ENCODE measurements around the gene TBCEL.

DNA sequence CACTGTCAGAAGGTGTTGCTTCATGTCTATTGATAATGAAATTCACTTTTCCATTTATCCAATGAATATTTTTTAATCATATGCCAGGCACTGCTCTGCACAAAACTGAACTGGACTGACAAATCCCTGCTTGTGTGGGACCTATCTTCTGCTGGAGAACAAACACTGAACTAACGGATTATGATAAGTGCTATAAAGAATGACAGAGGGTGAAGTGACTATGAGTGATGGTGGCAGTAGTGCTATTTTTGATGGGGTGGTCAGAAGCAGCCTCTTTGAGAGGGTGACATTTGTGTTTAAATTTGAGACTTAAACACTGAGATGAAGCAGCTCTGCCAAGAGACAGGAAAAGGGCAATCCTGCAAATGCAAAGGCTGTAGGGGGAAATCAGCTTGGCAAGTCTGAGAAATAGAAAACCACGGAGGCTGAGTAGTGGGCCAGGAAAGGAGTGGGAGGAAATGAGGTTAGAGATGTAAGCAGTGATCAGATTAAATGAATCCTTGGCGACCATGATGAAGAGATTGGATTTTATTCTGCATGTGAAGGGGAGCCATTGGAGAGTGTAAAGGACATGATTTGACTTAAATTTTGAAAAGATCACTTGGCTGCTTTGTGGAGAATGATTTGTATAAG lies 6.0 kb downstream of the TBCEL start:
- no peak for TF ChIP-seq CTCF (IDR thresholded peaks at IDR 0.05; ENCODE audit: low read depth, low read length, missing input control)
- TF ChIP-seq, protein P1, sequence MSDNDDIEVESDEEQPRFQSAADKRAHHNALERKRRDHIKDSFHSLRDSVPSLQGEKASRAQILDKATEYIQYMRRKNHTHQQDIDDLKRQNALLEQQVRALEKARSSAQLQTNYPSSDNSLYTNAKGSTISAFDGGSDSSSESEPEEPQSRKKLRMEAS (IDR thresholded peaks at IDR 0.05): no peak
- TF ChIP-seq EGR1 (IDR thresholded peaks at IDR 0.05; ENCODE audit: low read depth in 2 of 2): no peak
- TF ChIP-seq, protein P2, sequence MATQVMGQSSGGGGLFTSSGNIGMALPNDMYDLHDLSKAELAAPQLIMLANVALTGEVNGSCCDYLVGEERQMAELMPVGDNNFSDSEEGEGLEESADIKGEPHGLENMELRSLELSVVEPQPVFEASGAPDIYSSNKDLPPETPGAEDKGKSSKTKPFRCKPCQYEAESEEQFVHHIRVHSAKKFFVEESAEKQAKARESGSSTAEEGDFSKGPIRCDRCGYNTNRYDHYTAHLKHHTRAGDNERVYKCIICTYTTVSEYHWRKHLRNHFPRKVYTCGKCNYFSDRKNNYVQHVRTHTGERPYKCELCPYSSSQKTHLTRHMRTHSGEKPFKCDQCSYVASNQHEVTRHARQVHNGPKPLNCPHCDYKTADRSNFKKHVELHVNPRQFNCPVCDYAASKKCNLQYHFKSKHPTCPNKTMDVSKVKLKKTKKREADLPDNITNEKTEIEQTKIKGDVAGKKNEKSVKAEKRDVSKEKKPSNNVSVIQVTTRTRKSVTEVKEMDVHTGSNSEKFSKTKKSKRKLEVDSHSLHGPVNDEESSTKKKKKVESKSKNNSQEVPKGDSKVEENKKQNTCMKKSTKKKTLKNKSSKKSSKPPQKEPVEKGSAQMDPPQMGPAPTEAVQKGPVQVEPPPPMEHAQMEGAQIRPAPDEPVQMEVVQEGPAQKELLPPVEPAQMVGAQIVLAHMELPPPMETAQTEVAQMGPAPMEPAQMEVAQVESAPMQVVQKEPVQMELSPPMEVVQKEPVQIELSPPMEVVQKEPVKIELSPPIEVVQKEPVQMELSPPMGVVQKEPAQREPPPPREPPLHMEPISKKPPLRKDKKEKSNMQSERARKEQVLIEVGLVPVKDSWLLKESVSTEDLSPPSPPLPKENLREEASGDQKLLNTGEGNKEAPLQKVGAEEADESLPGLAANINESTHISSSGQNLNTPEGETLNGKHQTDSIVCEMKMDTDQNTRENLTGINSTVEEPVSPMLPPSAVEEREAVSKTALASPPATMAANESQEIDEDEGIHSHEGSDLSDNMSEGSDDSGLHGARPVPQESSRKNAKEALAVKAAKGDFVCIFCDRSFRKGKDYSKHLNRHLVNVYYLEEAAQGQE (IDR thresholded peaks at IDR 0.05): no peak
- no peak for TF ChIP-seq RAD21 (IDR thresholded peaks at IDR 0.05)
- TF ChIP-seq, protein P3, sequence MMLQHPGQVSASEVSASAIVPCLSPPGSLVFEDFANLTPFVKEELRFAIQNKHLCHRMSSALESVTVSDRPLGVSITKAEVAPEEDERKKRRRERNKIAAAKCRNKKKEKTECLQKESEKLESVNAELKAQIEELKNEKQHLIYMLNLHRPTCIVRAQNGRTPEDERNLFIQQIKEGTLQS (IDR thresholded peaks at IDR 0.05): no peak
- TF ChIP-seq FOXA1 (IDR thresholded peaks at IDR 0.05): no peak
- no peak for TF ChIP-seq GABPA (IDR thresholded peaks at IDR 0.05 in 1 of 2, conservative IDR thresholded peaks at IDR 0.05 in 1 of 2)
- no peak for TF ChIP-seq RXRA (IDR thresholded peaks at IDR 0.05)

Data from liver (tissue), 3 donors.